ENCODE results near the gene SLCO4A1.
A peak's percentile ranks its signal among the peaks of the same experiment; 100 is the strongest.

SLCO4A1 gene

GRCh38 chr20:62638679-62639406, 3.5 kb upstream of the SLCO4A1 start:
- DNase-seq, result no peak

GRCh38 chr20:62639765-62640164, 2.5 kb upstream of the SLCO4A1 start:
- no peak for DNase-seq

GRCh38 chr20:62640870-62641269, 1.4 kb upstream of the SLCO4A1 start:
- DNase-seq, result no peak

GRCh38 chr20:62641321-62642050, 817 bp upstream of the SLCO4A1 start:
- no peak for DNase-seq

GRCh38 chr20:62642666-62643520, 590 bp downstream of the SLCO4A1 start:
- DNase-seq, result no peak

GRCh38 chr20:62643521-62644043, 1.3 kb downstream of the SLCO4A1 start:
- DNase-seq, result no peak

GRCh38 chr20:62644044-62644795, 1.9 kb downstream of the SLCO4A1 start:
- no peak for DNase-seq

- no peak for DNase-seq
These were observed 2.6 kb downstream of the SLCO4A1 start for GRCh38 chr20:62644802-62645496.

- no peak for DNase-seq
These were observed 3.3 kb downstream of the SLCO4A1 start for GRCh38 chr20:62645613-62646012.

- DNase-seq, result no peak
These were observed 4.7 kb downstream of the SLCO4A1 start for GRCh38 chr20:62646851-62647520.

GRCh38 chr20:62647521-62648317, 5.4 kb downstream of the SLCO4A1 start:
- DNase-seq, result no peak

GRCh38 chr20:62648318-62648995, 6.2 kb downstream of the SLCO4A1 start:
- no peak for DNase-seq

- no peak for DNase-seq
These were observed 6.8 kb downstream of the SLCO4A1 start for GRCh38 chr20:62649140-62649539.

GRCh38 chr20:62650551-62651284, 8.4 kb downstream of the SLCO4A1 start:
- DNase-seq, result no peak

- peak; percentile 64 for DNase-seq
These were observed 9.2 kb downstream of the SLCO4A1 start for GRCh38 chr20:62651285-62652021.

GRCh38 chr20:62652041-62652893, 10.0 kb downstream of the SLCO4A1 start:
- peak; percentile 99 for DNase-seq

GRCh38 chr20:62652894-62653305, 10.6 kb downstream of the SLCO4A1 start:
- no peak for DNase-seq

Data from inflammatory macrophage treated with lipopolysaccharide for 4 hours (primary cell).